Activated CD4-positive, alpha-beta T cell treated with anti-CD3 and anti-CD28 coated beads for 48 hours (primary cell): ENCODE data around the gene SLC25A29.
"Not testable (repeated sequence)": the region's sequence is repeated elsewhere in the genome, so short reads cannot be mapped to it uniquely, and the experiment has no call there.

ENCODE experiments used
- DNase-seq: peaks from one replicate; pipeline ENCODE4 v3.0.0-alpha.2; 2020

Gene SLC25A29

GRCh38 chr14:100306101-100306997 lies at the start of gene SLC25A29:
SLC25A29 (minus strand) TSS chr14:100306444; CDS start chr14:100306232, 212 bp downstream.
- peak; percentile 74 for DNase-seq

- no peak for DNase-seq
These were observed 44.7 kb upstream of the SLC25A29 start for GRCh38 chr14:100350986-100351385.

- DNase-seq, result no peak
These were observed 44.2 kb upstream of the SLC25A29 start for GRCh38 chr14:100350276-100350926.

- DNase-seq, result no peak
These were observed 42.8 kb upstream of the SLC25A29 start for GRCh38 chr14:100348784-100349685.

GRCh38 chr14:100348253-100348729 lies 42.0 kb upstream of the SLC25A29 start:
- DNase-seq, result no peak

GRCh38 chr14:100346306-100347091 lies 40.3 kb upstream of the SLC25A29 start:
- DNase-seq, result no peak

GRCh38 chr14:100345711-100346110 lies 39.5 kb upstream of the SLC25A29 start:
- DNase-seq, result no peak

- not testable (repeated sequence) for DNase-seq
These were observed 38.4 kb upstream of the SLC25A29 start for GRCh38 chr14:100344657-100345056.

- peak; percentile 1 for DNase-seq
These were observed 36.6 kb upstream of the SLC25A29 start for GRCh38 chr14:100342826-100343225.

- peak; percentile 2 for DNase-seq
These were observed 36.0 kb upstream of the SLC25A29 start for GRCh38 chr14:100342195-100342594.

GRCh38 chr14:100341301-100342031 lies 35.2 kb upstream of the SLC25A29 start:
- DNase-seq, result peak; percentile 25

- DNase-seq, result peak; percentile 0
These were observed 34.2 kb upstream of the SLC25A29 start for GRCh38 chr14:100340423-100340813.

GRCh38 chr14:100339766-100340422 lies 33.6 kb upstream of the SLC25A29 start:
- peak; percentile 2 for DNase-seq

GRCh38 chr14:100336618-100337530 lies 30.6 kb upstream of the SLC25A29 start:
- DNase-seq, result peak; percentile 1

GRCh38 chr14:100334904-100335303 lies 28.7 kb upstream of the SLC25A29 start:
- DNase-seq, result no peak

- no peak for DNase-seq
These were observed 27.6 kb upstream of the SLC25A29 start for GRCh38 chr14:100333827-100334226.

GRCh38 chr14:100333311-100333710 lies 27.1 kb upstream of the SLC25A29 start:
- no peak for DNase-seq

GRCh38 chr14:100332797-100333196 lies 26.6 kb upstream of the SLC25A29 start:
- DNase-seq, result no peak

- DNase-seq, result no peak
These were observed 25.9 kb upstream of the SLC25A29 start for GRCh38 chr14:100332071-100332639.
